ENCODE measurements around the gene NEUROD2.

DNA sequence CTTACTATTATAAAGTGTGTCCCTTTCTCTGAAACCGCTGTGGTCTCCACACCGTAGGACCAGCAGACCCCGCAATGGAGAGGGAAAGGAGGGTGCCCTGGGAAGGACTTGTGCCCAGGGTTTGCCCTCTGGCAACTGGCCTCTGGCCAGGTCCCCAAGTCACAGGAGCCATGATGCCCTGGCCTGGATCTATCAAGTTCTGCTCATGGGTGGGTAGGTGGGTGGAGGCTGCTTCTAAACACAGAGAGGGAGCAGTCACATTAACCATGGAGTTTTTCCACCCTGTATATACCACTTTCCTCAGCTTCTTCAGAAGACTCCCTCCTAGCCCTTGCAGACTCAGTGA, 9.4 kb upstream of the NEUROD2 start:
- TF ChIP-seq CTCF (IDR thresholded peaks at IDR 0.05; ENCODE audit: low read length) (no peak), EZH2 (optimal IDR thresholded peaks at IDR 0.05; ENCODE audit: low read depth, low read length) (no peak), EZH2phosphoT487 (IDR thresholded peaks at IDR 0.05; ENCODE audit: low read length) (no peak)

Data from MM.1S (cell line).